Dermis blood vessel endothelial cell (primary cell): Measurements from ENCODE around the gene GUCD1. TPM values are rescaled to one million over a fixed set of nuclear protein-coding genes. Genes with fewer than 3 reads are reported as not detected.

Experiments
- DNase-seq: peaks from one replicate; pipeline ENCODE4 v3.0.0; 2010
- total RNA-seq: library from RNA; depleted of rRNA; stranded (reverse); fragments of >200 nt; gene quantifications from 2 replicates; pipeline ENCODE4 v1.2.3, GENCODE V29; 2014

GUCD1 gene
- total RNA-seq, 1 donor from 2014 or later = 311 TPM

GRCh38 chr22:24501301-24502005, 53.5 kb downstream of the GUCD1 start:
- DNase-seq = no peak

- DNase-seq = no peak
These were observed 54.6 kb downstream of the GUCD1 start for GRCh38 chr22:24500277-24500820.

GRCh38 chr22:24499706-24500276, 55.1 kb downstream of the GUCD1 start:
- no peak for DNase-seq

- DNase-seq = no peak
These were observed 56.1 kb downstream of the GUCD1 start for GRCh38 chr22:24498824-24499223.

DNA sequence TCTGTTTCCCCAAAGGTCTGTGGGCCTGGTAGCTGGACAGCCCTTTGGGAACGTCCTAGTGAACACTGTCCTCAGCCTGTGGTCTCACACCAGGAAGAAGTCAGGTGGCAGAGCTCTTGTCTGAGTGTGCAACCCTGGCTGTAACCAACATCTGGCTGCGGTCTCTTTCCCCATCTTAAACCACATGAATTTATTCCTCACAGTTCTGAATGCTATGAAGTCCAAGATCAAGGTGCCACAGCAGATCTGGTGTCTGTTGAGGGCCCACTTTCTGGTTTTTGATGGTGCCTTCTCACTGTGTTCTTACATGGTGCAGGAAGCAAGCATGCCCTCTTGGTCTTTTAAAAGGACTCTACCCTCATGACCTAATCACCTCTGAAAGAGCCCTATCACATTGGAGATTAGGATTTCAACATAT, 57.1 kb downstream of the GUCD1 start:
- no peak for DNase-seq

DNA sequence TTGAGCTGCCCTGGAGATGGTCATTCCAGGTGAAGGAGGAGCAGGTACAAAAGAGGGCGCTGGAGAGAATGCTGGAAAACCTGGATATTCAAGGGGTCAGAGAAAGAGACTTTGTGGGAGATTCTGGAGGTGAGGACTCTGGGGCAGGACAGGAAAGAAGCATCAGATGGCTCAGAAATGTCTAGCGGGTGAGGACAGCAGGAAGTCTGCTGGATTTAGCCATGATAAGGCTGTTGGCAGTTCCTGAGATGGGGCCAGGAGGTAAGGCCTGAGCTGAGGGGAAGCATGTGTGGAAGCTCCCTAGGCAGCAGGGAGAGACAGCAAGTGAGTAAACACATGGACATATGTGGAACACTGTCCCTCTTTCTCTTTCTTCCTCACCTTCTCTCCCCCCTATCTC, 58.3 kb downstream of the GUCD1 start:
- no peak for DNase-seq

- no peak for DNase-seq
These were observed 58.7 kb downstream of the GUCD1 start for GRCh38 chr22:24496234-24496633.

- no peak for DNase-seq
These were observed 59.6 kb downstream of the GUCD1 start for GRCh38 chr22:24495365-24495675.

- no peak for DNase-seq
These were observed 60.2 kb downstream of the GUCD1 start, which contains the start of gene UPB1 for GRCh38 chr22:24494528-24495364. TSS of gene UPB1 (plus strand) at chr22:24495332. CDS start at chr22:24495404, 72 bp downstream.

DNA sequence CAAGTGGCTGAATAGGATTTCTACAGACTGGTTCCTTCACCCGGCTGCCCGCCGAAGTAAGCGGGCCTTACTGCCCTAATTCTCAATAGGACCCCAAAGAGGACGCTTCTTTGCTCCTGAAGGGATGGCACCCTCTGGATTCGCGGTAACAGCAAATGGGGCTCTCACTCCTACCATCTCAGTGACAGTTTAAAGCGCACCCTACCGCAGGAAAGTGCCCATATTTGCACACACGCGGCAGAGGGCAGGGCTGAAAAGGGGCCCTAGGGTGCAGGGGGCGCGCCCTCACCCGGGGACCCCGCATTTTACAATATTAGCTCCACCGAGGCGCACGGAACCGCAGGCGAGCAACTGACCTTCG, 60.8 kb downstream of the GUCD1 start:
- DNase-seq = no peak

DNA sequence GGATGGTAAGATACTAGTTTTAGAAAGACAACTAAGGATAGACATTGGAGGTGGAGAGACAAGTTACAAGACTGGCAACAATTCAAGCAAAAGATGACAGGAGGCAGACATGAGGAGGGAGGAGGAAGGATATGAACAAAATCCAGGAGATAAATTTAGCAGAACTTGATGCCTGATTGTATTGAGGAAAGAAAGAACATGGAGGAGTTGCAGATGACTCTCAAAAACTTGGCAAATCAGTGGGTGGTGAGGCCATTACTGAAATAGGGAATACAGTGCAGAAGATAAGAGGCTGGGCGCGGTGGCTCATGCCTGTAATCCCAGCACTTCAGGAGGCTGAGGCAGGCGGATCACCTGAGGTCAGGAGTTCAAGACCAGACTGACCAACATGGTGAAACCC, 62.5 kb downstream of the GUCD1 start:
- no peak for DNase-seq

Other genes starting within 250 kb of the GUCD1 start
- 11.4 and 16.2 TPM in 2 replicates for gene ADORA2A, start 127.5 kb downstream of the GUCD1 start, total RNA-seq
- 0.17 TPM in 1 of 2 replicates, not detected in the other for gene UPB1, start 59.8 kb downstream of the GUCD1 start, total RNA-seq
- gene SNRPD3, start 861 bp upstream of the GUCD1 start, total RNA-seq = 196 and 284 TPM in 2 replicates
- gene LRRC75B, start 37.9 kb upstream of the GUCD1 start, total RNA-seq = 3.4 and 6.3 TPM in 2 replicates
- 2.2 and 2.6 TPM in 2 replicates for gene GGT1, start 48.1 kb upstream of the GUCD1 start, total RNA-seq
- gene PIWIL3, start 219.6 kb upstream of the GUCD1 start, total RNA-seq = 0.17 TPM in 1 of 2 replicates, not detected in the other